ENCODE measurements around the gene RUBCNL. TPM values are rescaled to one million over a fixed set of nuclear protein-coding genes. Genes with fewer than 3 reads are reported as not detected.

RUBCNL gene
- total RNA-seq, 4 donors from 2014 or later = 1.5 to 6.8 (median 2.9) TPM

DNA sequence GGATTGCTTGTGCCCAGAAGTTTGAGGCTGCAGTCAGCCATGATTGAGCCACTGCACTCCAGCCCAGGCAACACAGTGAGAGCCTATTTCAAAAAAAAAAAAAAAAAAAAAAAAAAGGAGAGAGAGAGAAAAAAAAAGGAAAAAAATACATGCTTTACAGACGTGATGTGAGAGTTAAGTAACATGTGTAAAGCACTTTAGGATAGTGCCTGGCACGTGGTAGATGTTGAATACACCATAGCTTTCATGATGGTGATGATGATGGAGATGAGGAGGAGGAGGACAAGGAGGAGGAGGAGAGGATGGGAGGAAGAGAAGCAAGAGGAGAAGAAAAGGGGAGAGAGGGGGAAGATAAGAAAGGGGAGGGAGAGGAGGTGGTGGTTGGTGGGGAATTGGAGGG, 15.1 kb upstream of the RUBCNL start:
- TF ChIP-seq POLR2A (IDR thresholded peaks at IDR 0.05) (no peak), POLR2AphosphoS5 (IDR thresholded peaks at IDR 0.05) (no peak), EP300 (IDR thresholded peaks at IDR 0.05) (no peak)
- TF ChIP-seq, protein P1, sequence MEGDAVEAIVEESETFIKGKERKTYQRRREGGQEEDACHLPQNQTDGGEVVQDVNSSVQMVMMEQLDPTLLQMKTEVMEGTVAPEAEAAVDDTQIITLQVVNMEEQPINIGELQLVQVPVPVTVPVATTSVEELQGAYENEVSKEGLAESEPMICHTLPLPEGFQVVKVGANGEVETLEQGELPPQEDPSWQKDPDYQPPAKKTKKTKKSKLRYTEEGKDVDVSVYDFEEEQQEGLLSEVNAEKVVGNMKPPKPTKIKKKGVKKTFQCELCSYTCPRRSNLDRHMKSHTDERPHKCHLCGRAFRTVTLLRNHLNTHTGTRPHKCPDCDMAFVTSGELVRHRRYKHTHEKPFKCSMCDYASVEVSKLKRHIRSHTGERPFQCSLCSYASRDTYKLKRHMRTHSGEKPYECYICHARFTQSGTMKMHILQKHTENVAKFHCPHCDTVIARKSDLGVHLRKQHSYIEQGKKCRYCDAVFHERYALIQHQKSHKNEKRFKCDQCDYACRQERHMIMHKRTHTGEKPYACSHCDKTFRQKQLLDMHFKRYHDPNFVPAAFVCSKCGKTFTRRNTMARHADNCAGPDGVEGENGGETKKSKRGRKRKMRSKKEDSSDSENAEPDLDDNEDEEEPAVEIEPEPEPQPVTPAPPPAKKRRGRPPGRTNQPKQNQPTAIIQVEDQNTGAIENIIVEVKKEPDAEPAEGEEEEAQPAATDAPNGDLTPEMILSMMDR (IDR thresholded peaks at IDR 0.05) = no peak
- no peaks in the 10 kb centered on the region for H3K27me3 ChIP-seq
- no peaks in the 10 kb centered on the region for H3K4me1 ChIP-seq
- no peaks in the 10 kb centered on the region for H3K36me3 ChIP-seq
- 57% methylated on average over 2 of the region's 2 CpGs; no CpG with 5 or more reads in 1 of the 2 donors for WGBS, 2 donors (ENCODE audit: low coverage in 1 of 2)
- no peak overlapping the region for H3K4me3 ChIP-seq
- ATAC-seq = no peak
- no peaks in the 10 kb centered on the region for H3K9me3 ChIP-seq
- no peak overlapping the region for H3K27ac ChIP-seq

DNA sequence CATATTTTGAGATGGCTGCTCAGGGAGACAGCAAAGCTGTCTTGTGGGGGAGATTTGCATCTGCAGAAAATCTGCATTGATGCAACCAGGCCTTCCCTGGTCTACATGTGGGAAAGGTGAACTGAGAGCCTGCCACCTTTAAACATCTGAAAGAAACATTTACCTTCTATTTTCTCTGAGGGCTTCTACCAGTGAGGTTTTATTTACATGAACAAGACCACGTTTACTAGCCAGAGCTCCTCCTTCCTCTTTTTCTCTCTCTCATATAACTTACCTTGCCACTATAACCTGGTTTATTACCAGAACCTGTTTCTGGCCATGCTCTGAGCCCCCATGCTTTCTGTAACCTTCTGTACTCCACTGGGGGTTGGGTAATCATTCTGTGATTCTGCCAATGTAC, 14.4 kb upstream of the RUBCNL start:
- no peak for ATAC-seq
- Histone ChIP-seq H3K9me3 (no peaks in the 10 kb centered on the region), H3K36me3 (no peaks in the 10 kb centered on the region), H3K27me3 (no peaks in the 10 kb centered on the region), H3K4me1 (no peaks in the 10 kb centered on the region), H3K4me3 (no peak overlapping the region), H3K27ac (no peak overlapping the region)
- TF ChIP-seq POLR2AphosphoS5 (IDR thresholded peaks at IDR 0.05) (no peak), POLR2A (IDR thresholded peaks at IDR 0.05) (no peak), EP300 (IDR thresholded peaks at IDR 0.05) (no peak)
- TF ChIP-seq, protein P1 (IDR thresholded peaks at IDR 0.05) = no peak
- WGBS, 2 donors (ENCODE audit: low coverage in 1 of 2) = 48% methylated on average over 1 of the region's 1 CpG; no CpG with 5 or more reads in 1 of the 2 donors

DNA sequence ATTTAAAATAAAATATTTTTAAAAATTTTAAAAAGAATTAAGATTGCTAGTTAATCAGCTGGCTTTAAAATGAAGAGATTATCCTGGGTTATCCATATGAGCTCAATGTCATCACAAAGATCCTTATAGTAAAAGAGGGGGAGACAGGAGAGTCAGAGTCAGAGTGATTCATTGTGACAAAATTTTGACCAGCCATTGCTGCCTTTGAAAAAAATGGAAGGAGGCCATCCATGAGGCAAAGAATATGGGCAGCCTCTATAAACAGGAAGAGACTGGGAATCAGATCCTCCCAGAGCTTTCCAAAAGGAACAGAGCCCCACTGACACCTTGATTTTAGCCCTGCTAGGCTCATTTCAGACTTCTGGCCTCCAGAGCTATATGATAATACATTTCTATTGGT, 9.3 kb upstream of the RUBCNL start:
- no peaks in the 10 kb centered on the region for H3K36me3 ChIP-seq
- no peak for TF ChIP-seq POLR2AphosphoS5 (IDR thresholded peaks at IDR 0.05)
- no peak for TF ChIP-seq EP300 (IDR thresholded peaks at IDR 0.05)
- TF ChIP-seq, protein P1 (IDR thresholded peaks at IDR 0.05) = no peak
- TF ChIP-seq POLR2A (IDR thresholded peaks at IDR 0.05) = no peak
- ATAC-seq = no peak
- H3K9me3 ChIP-seq = no peaks in the 10 kb centered on the region
- no peak overlapping the region for H3K27ac ChIP-seq
- no peaks in the 10 kb centered on the region for H3K4me1 ChIP-seq
- no peak overlapping the region for H3K4me3 ChIP-seq
- H3K27me3 ChIP-seq = no peaks in the 10 kb centered on the region

DNA sequence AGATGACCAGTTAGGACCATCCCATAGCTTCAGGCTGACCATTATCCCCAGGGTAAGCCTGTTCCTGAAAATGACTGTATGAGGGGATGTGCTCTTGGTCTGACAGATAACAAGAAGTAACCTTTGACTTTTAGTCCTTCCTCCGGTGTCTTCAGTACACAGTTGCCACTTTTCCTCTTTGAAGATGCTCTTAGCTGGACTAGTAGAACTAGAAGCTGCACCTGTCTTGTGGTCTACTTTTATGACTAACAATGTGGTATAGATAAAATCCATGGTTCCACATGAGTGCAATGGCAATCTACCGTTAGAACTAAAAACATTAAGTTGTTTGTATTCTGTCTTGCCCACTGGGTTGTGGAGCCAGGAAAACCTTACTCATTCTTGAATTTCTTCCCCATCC, 5.9 kb upstream of the RUBCNL start:
- H3K27ac ChIP-seq = no peak overlapping the region
- ATAC-seq = no peak
- 61 to 75% methylated on average over 2 of the region's 2 CpGs for WGBS, 2 donors (ENCODE audit: low coverage in 1 of 2)
- TF ChIP-seq POLR2A (IDR thresholded peaks at IDR 0.05) (no peak), EP300 (IDR thresholded peaks at IDR 0.05) (no peak), POLR2AphosphoS5 (IDR thresholded peaks at IDR 0.05) (no peak)
- TF ChIP-seq, protein P1 (IDR thresholded peaks at IDR 0.05) = no peak
- no peaks in the 10 kb centered on the region for H3K9me3 ChIP-seq
- H3K4me1 ChIP-seq = peaks cover 0 to 14% (median 0%) of the 10 kb centered on the region in 3 donors
- peaks cover 14% of the 10 kb centered on the region for H3K27me3 ChIP-seq
- H3K4me3 ChIP-seq = no peak overlapping the region
- H3K36me3 ChIP-seq = no peaks in the 10 kb centered on the region

Data from gastroesophageal sphincter (tissue), 4 donors.